ENCODE results near the gene SAE1.

DNA sequence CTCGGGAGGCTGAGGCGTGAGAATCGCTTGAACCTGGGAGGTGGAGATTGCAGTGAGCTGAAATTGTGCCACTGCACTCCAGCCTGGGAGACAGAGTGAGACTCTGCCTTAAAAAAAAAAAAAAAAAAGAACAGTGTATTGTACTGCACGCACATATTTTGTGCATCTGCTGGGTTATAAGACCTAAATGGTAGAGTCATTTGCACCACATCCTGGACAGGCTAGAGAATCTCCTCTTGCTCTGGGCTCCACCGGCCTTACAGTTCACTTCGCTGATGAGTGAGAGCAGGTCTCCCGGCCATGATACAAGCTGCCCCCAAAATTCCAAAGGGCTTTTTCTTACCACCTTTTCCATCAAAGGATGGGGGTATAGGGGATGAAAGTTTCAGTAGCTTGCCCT is 7.2 kb upstream of the SAE1 start:
- TF ChIP-seq POLR2AphosphoS5 (IDR thresholded peaks at IDR 0.05; ENCODE audit: borderline replicate concordance, low read depth, low read length) (no peak), EZH2 (IDR thresholded peaks at IDR 0.05) (no peak)
